Measurements from ENCODE around the gene CRYGN.

- TF ChIP-seq YY1 (IDR thresholded peaks at IDR 0.05; ENCODE audit: low read depth) (no peak), CTCF (IDR thresholded peaks at IDR 0.05) (no peak), SMC3 (IDR thresholded peaks at IDR 0.05; ENCODE audit: low read depth, low read length) (no peak), POLR2AphosphoS5 (IDR thresholded peaks at IDR 0.05; ENCODE audit: low read depth, low read length) (no peak), TCF12 (IDR thresholded peaks at IDR 0.05) (no peak), EZH2phosphoT487 (IDR thresholded peaks at IDR 0.05; ENCODE audit: borderline replicate concordance, low read depth) (no peak), FOXJ3 (CRISPR knock-in tag; IDR thresholded peaks at IDR 0.05) (no peak), MAX (IDR thresholded peaks at IDR 0.05; ENCODE audit: low read depth) (no peak), JUND (IDR thresholded peaks at IDR 0.05) (no peak)
Observed at GRCh38 chr7:151437866-151438516, 1.9 kb downstream of the CRYGN start.

All from SK-N-SH (cell line).